ENCODE data around the gene ADGRB2.

Gene ADGRB2

DNA sequence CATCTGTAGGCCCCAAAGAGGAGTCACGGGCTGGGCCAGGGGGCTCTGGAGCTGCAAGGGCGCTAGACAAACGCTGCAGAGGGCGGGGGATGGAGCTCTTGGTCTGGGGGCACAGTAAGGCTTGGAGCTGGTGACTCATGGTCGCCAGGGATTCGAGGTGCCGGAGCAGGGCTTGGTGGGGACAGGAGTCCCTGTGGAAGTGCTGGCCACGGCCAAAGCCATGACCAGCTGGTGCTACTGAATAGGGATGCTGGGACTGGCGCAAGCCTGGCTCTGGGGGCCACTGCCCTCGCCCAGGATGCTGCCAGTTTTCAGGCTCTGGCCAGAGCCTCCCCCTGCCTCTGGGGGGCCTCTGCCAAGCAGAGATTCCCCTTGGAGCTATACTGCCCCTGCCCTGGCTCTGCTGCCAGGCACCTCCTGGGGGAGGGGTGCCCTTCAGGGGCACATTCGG lies 26.5 kb upstream of the ADGRB2 start:
- no peak overlapping the region for H3K4me3 ChIP-seq (ENCODE audit: low read depth, low read length)
- TF ChIP-seq, protein P1, sequence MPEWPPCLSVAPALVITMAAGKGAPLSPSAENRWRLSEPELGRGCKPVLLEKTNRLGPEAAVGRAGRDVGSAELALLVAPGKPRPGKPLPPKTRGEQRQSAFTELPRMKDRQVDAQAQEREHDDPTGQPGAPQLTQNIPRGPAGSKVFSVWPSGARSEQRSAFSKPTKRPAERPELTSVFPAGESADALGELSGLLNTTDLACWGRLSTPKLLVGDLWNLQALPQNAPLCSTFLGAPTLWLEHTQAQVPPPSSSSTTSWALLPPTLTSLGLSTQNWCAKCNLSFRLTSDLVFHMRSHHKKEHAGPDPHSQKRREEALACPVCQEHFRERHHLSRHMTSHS (tag by site-specific recombination; IDR thresholded peaks at IDR 0.05), result no peak
- TF ChIP-seq HOXC10 (CRISPR knock-in tag; IDR thresholded peaks at IDR 0.05) (no peak), ZNF248 (tag by site-specific recombination; IDR thresholded peaks at IDR 0.05) (no peak), OSR2 (tag by site-specific recombination; IDR thresholded peaks at IDR 0.05) (no peak), ZNF837 (tag by site-specific recombination; IDR thresholded peaks at IDR 0.05) (no peak), ZNF19 (tag by site-specific recombination; IDR thresholded peaks at IDR 0.05; ENCODE audit: low read depth) (no peak), ZNF555 (tag by site-specific recombination; conservative IDR thresholded peaks at IDR 0.05) (no peak), SP7 (tag by site-specific recombination; IDR thresholded peaks at IDR 0.05) (no peak), KLF9 (tag by site-specific recombination; IDR thresholded peaks at IDR 0.05; ENCODE audit: low read depth) (no peak), ZNF510 (tag by site-specific recombination; IDR thresholded peaks at IDR 0.05; ENCODE audit: insufficient replicate concordance) (no peak)
- TF ChIP-seq, protein P2, sequence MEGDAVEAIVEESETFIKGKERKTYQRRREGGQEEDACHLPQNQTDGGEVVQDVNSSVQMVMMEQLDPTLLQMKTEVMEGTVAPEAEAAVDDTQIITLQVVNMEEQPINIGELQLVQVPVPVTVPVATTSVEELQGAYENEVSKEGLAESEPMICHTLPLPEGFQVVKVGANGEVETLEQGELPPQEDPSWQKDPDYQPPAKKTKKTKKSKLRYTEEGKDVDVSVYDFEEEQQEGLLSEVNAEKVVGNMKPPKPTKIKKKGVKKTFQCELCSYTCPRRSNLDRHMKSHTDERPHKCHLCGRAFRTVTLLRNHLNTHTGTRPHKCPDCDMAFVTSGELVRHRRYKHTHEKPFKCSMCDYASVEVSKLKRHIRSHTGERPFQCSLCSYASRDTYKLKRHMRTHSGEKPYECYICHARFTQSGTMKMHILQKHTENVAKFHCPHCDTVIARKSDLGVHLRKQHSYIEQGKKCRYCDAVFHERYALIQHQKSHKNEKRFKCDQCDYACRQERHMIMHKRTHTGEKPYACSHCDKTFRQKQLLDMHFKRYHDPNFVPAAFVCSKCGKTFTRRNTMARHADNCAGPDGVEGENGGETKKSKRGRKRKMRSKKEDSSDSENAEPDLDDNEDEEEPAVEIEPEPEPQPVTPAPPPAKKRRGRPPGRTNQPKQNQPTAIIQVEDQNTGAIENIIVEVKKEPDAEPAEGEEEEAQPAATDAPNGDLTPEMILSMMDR (tag by site-specific recombination; IDR thresholded peaks at IDR 0.05), result no peak
- TF ChIP-seq, protein P3, sequence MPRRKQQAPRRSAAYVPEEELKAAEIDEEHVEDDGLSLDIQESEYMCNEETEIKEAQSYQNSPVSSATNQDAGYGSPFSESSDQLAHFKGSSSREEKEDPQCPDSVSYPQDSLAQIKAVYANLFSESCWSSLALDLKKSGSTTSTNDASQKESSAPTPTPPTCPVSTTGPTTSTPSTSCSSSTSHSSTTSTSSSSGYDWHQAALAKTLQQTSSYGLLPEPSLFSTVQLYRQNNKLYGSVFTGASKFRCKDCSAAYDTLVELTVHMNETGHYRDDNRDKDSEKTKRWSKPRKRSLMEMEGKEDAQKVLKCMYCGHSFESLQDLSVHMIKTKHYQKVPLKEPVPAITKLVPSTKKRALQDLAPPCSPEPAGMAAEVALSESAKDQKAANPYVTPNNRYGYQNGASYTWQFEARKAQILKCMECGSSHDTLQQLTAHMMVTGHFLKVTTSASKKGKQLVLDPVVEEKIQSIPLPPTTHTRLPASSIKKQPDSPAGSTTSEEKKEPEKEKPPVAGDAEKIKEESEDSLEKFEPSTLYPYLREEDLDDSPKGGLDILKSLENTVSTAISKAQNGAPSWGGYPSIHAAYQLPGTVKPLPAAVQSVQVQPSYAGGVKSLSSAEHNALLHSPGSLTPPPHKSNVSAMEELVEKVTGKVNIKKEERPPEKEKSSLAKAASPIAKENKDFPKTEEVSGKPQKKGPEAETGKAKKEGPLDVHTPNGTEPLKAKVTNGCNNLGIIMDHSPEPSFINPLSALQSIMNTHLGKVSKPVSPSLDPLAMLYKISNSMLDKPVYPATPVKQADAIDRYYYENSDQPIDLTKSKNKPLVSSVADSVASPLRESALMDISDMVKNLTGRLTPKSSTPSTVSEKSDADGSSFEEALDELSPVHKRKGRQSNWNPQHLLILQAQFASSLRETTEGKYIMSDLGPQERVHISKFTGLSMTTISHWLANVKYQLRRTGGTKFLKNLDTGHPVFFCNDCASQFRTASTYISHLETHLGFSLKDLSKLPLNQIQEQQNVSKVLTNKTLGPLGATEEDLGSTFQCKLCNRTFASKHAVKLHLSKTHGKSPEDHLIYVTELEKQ (tag by site-specific recombination; IDR thresholded peaks at IDR 0.05; ENCODE audit: borderline replicate concordance), result no peak
- CTCF ChIA-PET, result interaction anchor here (0.5 to 5.4 kb wide), 9 partner anchors 8 to 225 kb away, joined by 3 to 99 read pairs (median 6); partner anchors contain the start of gene SPOCD1
- H3K9me3 ChIP-seq (ENCODE audit: control insufficient read depth, insufficient read depth, low read depth, low read length), result no peaks in the 10 kb centered on the region
- no peaks in the 10 kb centered on the region for H3K36me3 ChIP-seq (ENCODE audit: control insufficient read depth in 2 of 2, insufficient read depth in 1 of 2, low read length in 2 of 2)
- H3K27ac ChIP-seq (ENCODE audit: extremely low read depth, low read depth, low read length), result no peak overlapping the region
- POLR2A ChIA-PET, result interaction anchor here (1.3 kb wide), 1 partner anchor 24 kb away, joined by 3 read pairs; no protein-coding TSS in a partner anchor
- no peaks in the 10 kb centered on the region for H3K4me1 ChIP-seq (ENCODE audit: control insufficient read depth, insufficient read depth, low read length)

DNA sequence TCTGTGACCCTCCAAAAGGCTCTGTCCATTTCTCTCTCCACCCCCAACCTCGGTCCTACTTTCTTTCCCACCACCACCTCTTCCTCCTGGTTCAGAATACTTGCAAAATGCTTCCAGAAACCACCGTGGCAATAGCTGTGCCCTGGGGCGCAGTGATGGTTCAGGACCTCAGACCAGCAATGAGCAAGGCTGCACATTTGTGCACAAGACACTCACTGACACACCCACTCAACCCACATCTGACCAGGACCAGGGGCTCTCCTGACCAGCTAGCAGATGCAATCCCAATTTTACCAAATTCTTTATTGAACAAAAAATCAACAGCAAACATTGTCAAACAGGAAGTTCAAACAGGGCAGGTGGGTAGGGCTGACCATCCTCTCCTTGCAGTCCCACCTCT lies 26.0 kb upstream of the ADGRB2 start:
- CTCF ChIA-PET, result interaction anchor here (0.5 to 5.4 kb wide), 19 partner anchors 9 to 272 kb away, joined by 3 to 99 read pairs (median 7); partner anchors contain the start of genes ADGRB2 and SPOCD1
- no peaks in the 10 kb centered on the region for H3K9me3 ChIP-seq (ENCODE audit: control insufficient read depth, insufficient read depth, low read depth, low read length)
- TF ChIP-seq KLF9 (tag by site-specific recombination; IDR thresholded peaks at IDR 0.05; ENCODE audit: low read depth), result 0 out of 2 replicates have a peak, but pooled peaks have one; percentile 43
- TF ChIP-seq, protein P4, sequence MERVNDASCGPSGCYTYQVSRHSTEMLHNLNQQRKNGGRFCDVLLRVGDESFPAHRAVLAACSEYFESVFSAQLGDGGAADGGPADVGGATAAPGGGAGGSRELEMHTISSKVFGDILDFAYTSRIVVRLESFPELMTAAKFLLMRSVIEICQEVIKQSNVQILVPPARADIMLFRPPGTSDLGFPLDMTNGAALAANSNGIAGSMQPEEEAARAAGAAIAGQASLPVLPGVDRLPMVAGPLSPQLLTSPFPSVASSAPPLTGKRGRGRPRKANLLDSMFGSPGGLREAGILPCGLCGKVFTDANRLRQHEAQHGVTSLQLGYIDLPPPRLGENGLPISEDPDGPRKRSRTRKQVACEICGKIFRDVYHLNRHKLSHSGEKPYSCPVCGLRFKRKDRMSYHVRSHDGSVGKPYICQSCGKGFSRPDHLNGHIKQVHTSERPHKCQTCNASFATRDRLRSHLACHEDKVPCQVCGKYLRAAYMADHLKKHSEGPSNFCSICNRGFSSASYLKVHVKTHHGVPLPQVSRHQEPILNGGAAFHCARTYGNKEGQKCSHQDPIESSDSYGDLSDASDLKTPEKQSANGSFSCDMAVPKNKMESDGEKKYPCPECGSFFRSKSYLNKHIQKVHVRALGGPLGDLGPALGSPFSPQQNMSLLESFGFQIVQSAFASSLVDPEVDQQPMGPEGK (tag by site-specific recombination; IDR thresholded peaks at IDR 0.05), result no peak
- no peak overlapping the region for H3K27ac ChIP-seq (ENCODE audit: extremely low read depth, low read depth, low read length)
- POLR2A ChIA-PET, result interaction anchor here (1.3 kb wide), 1 partner anchor 24 kb away, joined by 3 read pairs; no protein-coding TSS in a partner anchor
- H3K4me1 ChIP-seq (ENCODE audit: control insufficient read depth, insufficient read depth, low read length), result no peaks in the 10 kb centered on the region
- H3K4me3 ChIP-seq (ENCODE audit: low read depth, low read length), result no peak overlapping the region
- no peaks in the 10 kb centered on the region for H3K36me3 ChIP-seq (ENCODE audit: control insufficient read depth in 2 of 2, insufficient read depth in 1 of 2, low read length in 2 of 2)
